Activated CD8-positive, alpha-beta memory T cell treated with anti-CD3 and anti-CD28 coated beads, Interleukin-2, amount 10 ng/mL, durations not matched to agents 7 days and 5 days (primary cell): ENCODE data around the gene SLC16A7. TPM values are rescaled to one million over a fixed set of nuclear protein-coding genes. Genes with fewer than 3 reads are reported as not detected.
"Not testable (repeated sequence)": the region's sequence is repeated elsewhere in the genome, so short reads cannot be mapped to it uniquely, and the experiment has no call there.

Source experiments
- ATAC-seq: fragments of 150-1000 bp; cut with Tn5 transposase; one replicate; pipeline ENCODE4 v1.10.0; 2021; ENCODE audit warnings: moderate library complexity
- CTCF ChIA-PET: fragments of 350-600 bp; sonication (Branson Sonifier 250); formaldehyde crosslinking; loops from one replicate; lab custom pipeline; 2021; ENCODE audit warnings: antibody characterized with exemption; lab: Charles Lee
- DNase-seq: peaks from one replicate; pipeline ENCODE4 v3.0.0-alpha.2; 2020
- H3K27ac Mint-ChIP-seq: one replicate; pipeline ENCODE4 v1.8.0; 2021; ENCODE audit warnings: mild to moderate bottlenecking, mixed read lengths
- H3K27me3 Mint-ChIP-seq: one replicate; pipeline ENCODE4 v1.8.0; 2021; ENCODE audit warnings: mixed read lengths
- H3K36me3 Mint-ChIP-seq: one replicate; pipeline ENCODE4 v1.8.0; 2021; ENCODE audit warnings: mild to moderate bottlenecking, mixed read lengths
- H3K4me1 Mint-ChIP-seq: one replicate; pipeline ENCODE4 v1.8.0; 2021; ENCODE audit warnings: mixed read lengths
- H3K4me3 Mint-ChIP-seq: one replicate; pipeline ENCODE4 v1.8.0; 2021; ENCODE audit warnings: mild to moderate bottlenecking, moderate library complexity, mixed read lengths
- H3K9me3 Mint-ChIP-seq: one replicate; pipeline ENCODE4 v1.8.0; 2022; ENCODE audit warnings: low read depth, mixed read lengths
- total RNA-seq, 2 experiments: library from RNA; stranded (reverse); gene quantifications; one replicate each; pipeline ENCODE4 v1.2.3, GENCODE V29; 2021

The SLC16A7 gene
- total RNA-seq, 2 experiments from 2014 or later, result 14.5 to 18.3 TPM

- peak overlapping the region; percentile 96 for H3K27ac Mint-ChIP-seq
- H3K9me3 Mint-ChIP-seq, result no peaks in the 10 kb centered on the region
- H3K4me3 Mint-ChIP-seq, result peak overlapping the region; percentile 87
- CTCF ChIA-PET, result interaction anchor here (1.1 kb wide), 1 partner anchor 14 kb away, joined by 5 read pairs; no protein-coding TSS in a partner anchor
- peaks cover 36% of the 10 kb centered on the region for H3K4me1 Mint-ChIP-seq
- H3K27me3 Mint-ChIP-seq, result no peaks in the 10 kb centered on the region
- no peak for ATAC-seq
- peaks cover 7% of the 10 kb centered on the region for H3K36me3 Mint-ChIP-seq
- DNase-seq, result no peak
These were observed 305 bp upstream of the SLC16A7 start for GRCh38 chr12:59595565-59595882.

GRCh38 chr12:59597385-59597781 lies 1.6 kb downstream of the SLC16A7 start:
- peaks cover 11% of the 10 kb centered on the region for H3K36me3 Mint-ChIP-seq
- peak overlapping the region; percentile 87 for H3K4me3 Mint-ChIP-seq
- H3K4me1 Mint-ChIP-seq, result peaks cover 36% of the 10 kb centered on the region
- ATAC-seq, result peak; percentile 50
- peak; percentile 86 for DNase-seq
- H3K27me3 Mint-ChIP-seq, result no peaks in the 10 kb centered on the region
- CTCF ChIA-PET, result no interaction called here
- no peaks in the 10 kb centered on the region for H3K9me3 Mint-ChIP-seq
- H3K27ac Mint-ChIP-seq, result peak overlapping the region; percentile 96

- peaks cover 4% of the 10 kb centered on the region for H3K9me3 Mint-ChIP-seq
- H3K4me3 Mint-ChIP-seq, result no peak overlapping the region
- no peak for ATAC-seq
- no peak overlapping the region for H3K27ac Mint-ChIP-seq
- no peak for DNase-seq
- CTCF ChIA-PET, result no interaction called here
- peaks cover 22% of the 10 kb centered on the region for H3K36me3 Mint-ChIP-seq
- no peaks in the 10 kb centered on the region for H3K27me3 Mint-ChIP-seq
- peaks cover 28% of the 10 kb centered on the region for H3K4me1 Mint-ChIP-seq
These were observed 4.3 kb downstream of the SLC16A7 start for GRCh38 chr12:59600171-59600570.

DNA sequence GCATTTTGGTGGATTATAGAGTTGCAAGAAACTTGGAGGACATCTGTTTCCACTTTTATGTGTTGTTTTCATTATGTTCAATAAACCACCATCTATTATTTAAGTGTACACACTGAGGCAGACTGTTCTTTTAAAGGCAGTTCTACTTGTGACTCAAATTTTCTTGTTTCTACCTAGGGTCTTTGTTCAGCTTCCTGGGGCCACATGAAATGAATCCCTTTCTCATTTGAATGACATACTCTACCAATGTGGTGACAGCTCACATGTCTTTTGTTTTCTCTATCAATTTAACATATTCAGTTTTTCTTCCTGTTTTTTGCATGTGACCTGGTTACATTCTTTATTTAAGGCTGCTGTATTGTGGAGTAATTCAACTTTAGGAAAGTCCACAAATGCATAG lies 7.9 kb downstream of the SLC16A7 start:
- DNase-seq (no peak), ATAC-seq (no peak)
- CTCF ChIA-PET, result no interaction called here
- H3K4me1 Mint-ChIP-seq, result peaks cover 8% of the 10 kb centered on the region
- no peak overlapping the region for H3K4me3 Mint-ChIP-seq
- peaks cover 28% of the 10 kb centered on the region for H3K36me3 Mint-ChIP-seq
- H3K27ac Mint-ChIP-seq, result no peak overlapping the region
- H3K9me3 Mint-ChIP-seq, result peaks cover 4% of the 10 kb centered on the region
- no peaks in the 10 kb centered on the region for H3K27me3 Mint-ChIP-seq

GRCh38 chr12:59612823-59613434 lies 17.1 kb downstream of the SLC16A7 start:
- DNase-seq, CTCF ChIA-PET, H3K27me3 Mint-ChIP-seq, H3K27ac Mint-ChIP-seq, H3K4me1 Mint-ChIP-seq, ATAC-seq, H3K4me3 Mint-ChIP-seq: not testable (repeated sequence)
- H3K9me3 Mint-ChIP-seq, result peaks cover 13% of the 10 kb centered on the region
- H3K36me3 Mint-ChIP-seq, result peaks cover 51% of the 10 kb centered on the region

GRCh38 chr12:59615392-59616165 lies 19.8 kb downstream of the SLC16A7 start:
- DNase-seq, result no peak
- Mint-ChIP-seq H3K4me3 (no peak overlapping the region), H3K36me3 (peaks cover 34% of the 10 kb centered on the region), H3K27me3 (no peaks in the 10 kb centered on the region), H3K9me3 (peaks cover 13% of the 10 kb centered on the region), H3K27ac (no peak overlapping the region), H3K4me1 (peaks cover 5% of the 10 kb centered on the region)
- no peak for ATAC-seq
- CTCF ChIA-PET, result no interaction called here

DNA sequence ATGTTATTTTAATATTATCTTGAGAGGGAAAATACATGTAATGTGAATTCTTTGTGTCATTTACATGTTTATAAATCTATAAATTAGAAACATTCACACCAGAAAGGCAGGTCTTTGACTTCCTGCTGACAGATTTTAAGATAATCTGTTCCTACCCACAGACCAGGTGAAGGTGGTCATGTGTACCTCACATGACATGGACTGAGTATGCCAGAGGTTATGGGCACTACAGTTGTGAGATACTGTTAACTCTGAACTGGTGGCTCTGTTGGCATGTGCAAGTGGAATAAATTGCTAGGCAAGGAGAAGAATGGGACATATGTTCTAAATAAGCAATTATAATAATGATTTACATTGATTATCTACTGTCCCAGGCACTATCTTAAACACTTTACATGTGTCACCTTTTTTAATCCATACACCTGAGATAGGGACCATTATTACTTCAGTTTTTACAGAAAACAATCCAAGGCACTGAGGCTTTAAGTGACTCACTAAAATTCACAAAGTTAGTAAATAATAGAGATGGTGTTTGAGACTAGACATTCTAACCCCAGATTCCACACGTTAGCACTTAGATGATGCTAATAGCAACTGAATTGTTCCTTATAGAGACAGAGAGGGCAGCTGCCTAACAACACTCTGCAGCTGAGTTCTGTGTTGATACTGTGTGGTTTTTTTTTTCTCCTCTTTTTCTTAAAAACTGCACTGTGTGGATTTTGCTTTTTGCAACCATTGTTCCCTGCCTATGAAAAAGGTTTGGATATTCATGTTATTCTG lies 23.8 kb downstream of the SLC16A7 start:
- Mint-ChIP-seq H3K27me3 (no peaks in the 10 kb centered on the region), H3K36me3 (peaks cover 8% of the 10 kb centered on the region), H3K27ac (no peak overlapping the region), H3K4me1 (peaks cover 5% of the 10 kb centered on the region), H3K9me3 (no peaks in the 10 kb centered on the region), H3K4me3 (no peak overlapping the region)
- no peak for ATAC-seq
- no peak for DNase-seq
- CTCF ChIA-PET, result no interaction called here

DNA sequence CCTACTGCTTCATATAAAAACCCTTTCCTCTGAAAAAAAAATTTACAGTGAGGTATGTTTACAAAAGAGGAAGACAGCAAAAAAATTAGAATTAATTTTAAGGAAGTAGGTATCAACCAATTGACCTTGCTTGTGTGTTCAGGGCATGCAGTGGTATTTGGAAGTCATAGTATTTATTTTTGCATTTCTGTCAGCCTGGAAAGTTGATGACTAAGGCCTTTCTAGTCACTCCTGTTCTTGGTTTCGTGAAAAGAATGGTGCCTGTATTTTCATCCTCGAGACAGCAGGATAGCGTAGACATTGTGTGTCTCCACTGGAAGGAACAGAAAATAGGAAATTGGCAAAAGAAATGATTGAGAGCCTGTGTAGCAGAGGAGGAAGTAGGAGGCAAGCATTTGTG lies 24.5 kb downstream of the SLC16A7 start:
- H3K36me3 Mint-ChIP-seq, result peaks cover 10% of the 10 kb centered on the region
- H3K27ac Mint-ChIP-seq, result no peak overlapping the region
- no peak overlapping the region for H3K4me3 Mint-ChIP-seq
- DNase-seq (no peak), ATAC-seq (no peak)
- H3K27me3 Mint-ChIP-seq, result no peaks in the 10 kb centered on the region
- CTCF ChIA-PET, result no interaction called here
- H3K4me1 Mint-ChIP-seq, result peaks cover 4% of the 10 kb centered on the region
- no peaks in the 10 kb centered on the region for H3K9me3 Mint-ChIP-seq

- Mint-ChIP-seq H3K9me3 (no peaks in the 10 kb centered on the region), H3K27ac (no peak overlapping the region), H3K4me1 (peaks cover 12% of the 10 kb centered on the region), H3K27me3 (no peaks in the 10 kb centered on the region), H3K36me3 (peaks cover 21% of the 10 kb centered on the region), H3K4me3 (no peak overlapping the region)
- DNase-seq, result no peak
- CTCF ChIA-PET, result no interaction called here
- ATAC-seq, result no peak
These were observed 29.1 kb downstream of the SLC16A7 start for GRCh38 chr12:59624732-59625460.

- ATAC-seq, result no peak
- CTCF ChIA-PET, result no interaction called here
- peaks cover 23% of the 10 kb centered on the region for H3K36me3 Mint-ChIP-seq
- DNase-seq, result no peak
- no peak overlapping the region for H3K4me3 Mint-ChIP-seq
- no peaks in the 10 kb centered on the region for H3K27me3 Mint-ChIP-seq
- peaks cover 9% of the 10 kb centered on the region for H3K4me1 Mint-ChIP-seq
- no peak overlapping the region for H3K27ac Mint-ChIP-seq
- no peaks in the 10 kb centered on the region for H3K9me3 Mint-ChIP-seq
These were observed 30.6 kb downstream of the SLC16A7 start for GRCh38 chr12:59626382-59626781.

DNA sequence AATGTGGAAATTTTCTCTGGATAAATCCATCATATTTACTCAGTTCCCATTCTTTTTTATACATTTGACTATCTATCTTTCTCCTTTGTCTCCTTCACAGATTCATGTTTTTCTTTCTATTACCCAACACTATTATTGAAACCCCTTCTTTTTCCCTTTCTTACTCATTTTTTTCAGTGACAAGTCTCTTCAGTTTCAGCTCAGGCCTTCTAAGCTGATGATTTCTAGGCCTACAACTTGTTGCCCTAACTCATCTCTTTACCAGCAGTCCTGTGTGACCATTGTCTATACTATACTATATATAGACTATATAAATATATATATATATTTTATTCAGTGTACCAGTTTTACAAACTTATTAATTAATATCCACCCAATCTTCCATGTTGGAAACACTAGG lies 31.8 kb downstream of the SLC16A7 start:
- Mint-ChIP-seq H3K36me3 (peaks cover 25% of the 10 kb centered on the region), H3K27me3 (no peaks in the 10 kb centered on the region), H3K4me1 (peaks cover 9% of the 10 kb centered on the region), H3K4me3 (no peak overlapping the region), H3K9me3 (no peaks in the 10 kb centered on the region), H3K27ac (no peak overlapping the region)
- no peak for ATAC-seq
- no peak for DNase-seq
- CTCF ChIA-PET, result no interaction called here

DNA sequence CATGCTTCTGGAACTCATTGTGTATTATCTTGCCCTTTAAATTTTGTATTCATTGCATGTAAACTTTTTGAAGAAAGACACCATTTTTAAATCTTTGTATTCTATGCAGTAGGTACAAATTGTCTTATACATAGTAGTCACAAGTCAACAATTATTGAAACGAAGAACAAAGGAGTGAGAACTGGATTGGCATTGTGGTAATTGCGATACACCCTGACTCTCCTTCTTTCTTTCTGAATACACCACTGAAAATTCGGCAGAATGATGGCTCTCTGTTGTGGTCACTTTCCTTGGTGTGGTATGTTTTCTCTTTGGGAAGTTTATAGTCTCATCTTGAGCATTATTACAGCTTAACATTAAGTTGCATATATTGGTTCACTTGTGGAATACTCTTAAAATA lies 34.1 kb downstream of the SLC16A7 start:
- Mint-ChIP-seq H3K27ac (no peak overlapping the region), H3K36me3 (peaks cover 23% of the 10 kb centered on the region), H3K4me1 (peaks cover 12% of the 10 kb centered on the region), H3K9me3 (no peaks in the 10 kb centered on the region), H3K27me3 (no peaks in the 10 kb centered on the region), H3K4me3 (no peak overlapping the region)
- DNase-seq (no peak), ATAC-seq (no peak)
- CTCF ChIA-PET, result interaction anchor here (1.8 kb wide), 1 partner anchor 21 kb away, joined by 5 read pairs; no protein-coding TSS in a partner anchor

GRCh38 chr12:59632408-59632807 lies 36.6 kb downstream of the SLC16A7 start:
- ATAC-seq (no peak), DNase-seq (no peak)
- CTCF ChIA-PET, result no interaction called here
- Mint-ChIP-seq H3K4me1 (peaks cover 15% of the 10 kb centered on the region), H3K27me3 (no peaks in the 10 kb centered on the region), H3K9me3 (no peaks in the 10 kb centered on the region), H3K27ac (no peak overlapping the region), H3K36me3 (peaks cover 22% of the 10 kb centered on the region), H3K4me3 (no peak overlapping the region)
